ENCODE measurements around the gene CTNND1.

The CTNND1 gene

GRCh38 chr11:57764972-57765371 is 3.4 kb downstream of the CTNND1 start:
- Histone ChIP-seq H3K36me3 (ENCODE audit: control insufficient read depth, insufficient read depth, low read length) (no peaks in the 10 kb centered on the region), H3K4me3 (replicated peaks; ENCODE audit: low read depth, low read length) (no peak overlapping the region; the same call in 1 of the 2 replicates), H3K27me3 (replicated peaks; ENCODE audit: control insufficient read depth, insufficient read depth, low read length) (no peaks in the 10 kb centered on the region)
- TF ChIP-seq CTCF (IDR thresholded peaks at IDR 0.05; ENCODE audit: insufficient read depth, low read length, poor library complexity, severe bottlenecking): no peak
- no peak for DNase-seq (ENCODE audit: extremely low read depth, insufficient read length)

GRCh38 chr11:57770793-57771192 is 9.2 kb downstream of the CTNND1 start:
- Histone ChIP-seq H3K36me3 (ENCODE audit: control insufficient read depth, insufficient read depth, low read length) (no peaks in the 10 kb centered on the region), H3K27me3 (replicated peaks; ENCODE audit: control insufficient read depth, insufficient read depth, low read length) (no peaks in the 10 kb centered on the region), H3K4me3 (replicated peaks; ENCODE audit: low read depth, low read length) (no peak overlapping the region)
- no peak for TF ChIP-seq CTCF (IDR thresholded peaks at IDR 0.05; ENCODE audit: insufficient read depth, low read length, poor library complexity, severe bottlenecking)
- no peak for DNase-seq (ENCODE audit: extremely low read depth, insufficient read length)

GRCh38 chr11:57771365-57771764 is 9.8 kb downstream of the CTNND1 start:
- H3K36me3 ChIP-seq (ENCODE audit: control insufficient read depth, insufficient read depth, low read length): no peaks in the 10 kb centered on the region
- TF ChIP-seq CTCF (IDR thresholded peaks at IDR 0.05; ENCODE audit: insufficient read depth, low read length, poor library complexity, severe bottlenecking): no peak
- no peak for DNase-seq (ENCODE audit: extremely low read depth, insufficient read length)
- H3K27me3 ChIP-seq (replicated peaks; ENCODE audit: control insufficient read depth, insufficient read depth, low read length): no peaks in the 10 kb centered on the region
- no peak overlapping the region for H3K4me3 ChIP-seq (replicated peaks; ENCODE audit: low read depth, low read length)

- H3K36me3 ChIP-seq (ENCODE audit: control insufficient read depth, insufficient read depth, low read length): no peaks in the 10 kb centered on the region
- DNase-seq (ENCODE audit: extremely low read depth, insufficient read length): no peak
- H3K4me3 ChIP-seq (replicated peaks; ENCODE audit: low read depth, low read length): no peak overlapping the region
- no peaks in the 10 kb centered on the region for H3K27me3 ChIP-seq (replicated peaks; ENCODE audit: control insufficient read depth, insufficient read depth, low read length)
- no peak for TF ChIP-seq CTCF (IDR thresholded peaks at IDR 0.05; ENCODE audit: insufficient read depth, low read length, poor library complexity, severe bottlenecking)
Measured at GRCh38 chr11:57772562-57772961, 11.0 kb downstream of the CTNND1 start.

- Histone ChIP-seq H3K27me3 (replicated peaks; ENCODE audit: control insufficient read depth, insufficient read depth, low read length) (no peaks in the 10 kb centered on the region), H3K36me3 (ENCODE audit: control insufficient read depth, insufficient read depth, low read length) (no peaks in the 10 kb centered on the region), H3K4me3 (replicated peaks; ENCODE audit: low read depth, low read length) (no peak overlapping the region)
- TF ChIP-seq CTCF (IDR thresholded peaks at IDR 0.05; ENCODE audit: insufficient read depth, low read length, poor library complexity, severe bottlenecking): no peak
- no peak for DNase-seq (ENCODE audit: extremely low read depth, insufficient read length)
Measured at GRCh38 chr11:57773026-57773598, 11.5 kb downstream of the CTNND1 start.

- Histone ChIP-seq H3K36me3 (ENCODE audit: control insufficient read depth, insufficient read depth, low read length) (no peaks in the 10 kb centered on the region), H3K4me3 (replicated peaks; ENCODE audit: low read depth, low read length) (no peak overlapping the region), H3K27me3 (replicated peaks; ENCODE audit: control insufficient read depth, insufficient read depth, low read length) (no peaks in the 10 kb centered on the region)
- no peak for TF ChIP-seq CTCF (IDR thresholded peaks at IDR 0.05; ENCODE audit: insufficient read depth, low read length, poor library complexity, severe bottlenecking)
- no peak for DNase-seq (ENCODE audit: extremely low read depth, insufficient read length)
Measured at GRCh38 chr11:57775491-57775890, 13.9 kb downstream of the CTNND1 start.

All from GM06990 (cell line).